HCT116 (cell line): ENCODE results near the gene ABHD17B. TPM values are rescaled to one million over a fixed set of nuclear protein-coding genes. Genes with fewer than 3 reads are reported as not detected.

ENCODE experiments used
- ATAC-seq: fragments of 200-7000 bp; cut with Tn5 transposase; 2 replicates; pipeline ENCODE4 v1.9.1; 2020; ENCODE audit warnings: mild to moderate bottlenecking, moderate library complexity
- BruUV-seq: library from RNA; stranded (reverse); fragments of 400-500 nt; replicated peaks from 2 replicates; lab custom pipeline; 2021; lab: Mats Ljungman, UMichigan
- CTCF ChIA-PET: fragments of 300-600 bp; sonication (Branson Sonifier 250); formaldehyde crosslinking; loops from one replicate; lab custom pipeline; 2021; ENCODE audit warnings: antibody characterized with exemption; lab: Charles Lee
- POLR2A ChIA-PET: fragments of 300-600, 350-600 bp; sonication (Branson Sonifier 250); formaldehyde crosslinking; loops from one replicate; lab custom pipeline; 2021; ENCODE audit warnings: antibody characterized with exemption; lab: Charles Lee
- RAD21 ChIA-PET, 2 experiments: fragments of 300-600 bp; sonication (Branson Sonifier 250); formaldehyde crosslinking; loops; one replicate each; lab custom pipeline; 2023; ENCODE audit warnings: low total read pairs in 2 of 2; ENCODE audit not compliant: uncharacterized antibody in 2 of 2, unreplicated experiment in 2 of 2, low non-redundant PET in 1 of 2; lab: Charles Lee
- DNase-seq: peaks from one replicate; pipeline ENCODE4 v3.0.0-alpha.2; 2010; ENCODE audit warnings: low read depth, low spot score
- H2AFZ ChIP-seq: fragments of 200-600 bp; shearing (Covaris generic), sonication (generic); 2 replicates; pipeline ENCODE4 v1.6.1; 2017; ENCODE audit warnings: low read depth, mixed run types, mixed read lengths, antibody characterized with exemption, low read length; ENCODE audit not compliant: poor library complexity, severe bottlenecking
- H3K27ac ChIP-seq: 2 replicates; pipeline ENCODE4 v1.5.1; 2012; ENCODE audit warnings: low read depth, low read length
- H3K27me3 ChIP-seq: fragments of 200-600 bp; sonication (generic); 2 replicates; pipeline ENCODE4 v1.6.1; 2016; ENCODE audit warnings: mixed run types, low read length, mixed read lengths; ENCODE audit not compliant: insufficient read depth
- H3K36me3 ChIP-seq, 2 experiments: fragments of 200-500 bp in 1 of 2; fragments of 200-600 bp in 1 of 2; sonication (Bioruptor generic) in 1 of 2; sonication (generic) in 1 of 2; 2 replicates each; pipeline versions ENCODE4 v1.5.1 to v1.6.1; 2014 to 2016; ENCODE audit warnings: low read length in 2 of 2, inconsistent platforms in 1 of 2, mixed read lengths in 1 of 2, mixed run types in 1 of 2; ENCODE audit not compliant: insufficient read depth in 2 of 2, control insufficient read depth in 1 of 2
- H3K4me1 ChIP-seq, 2 experiments: fragments of 200-600 bp in 1 of 2; sonication (generic) in 1 of 2; 2 replicates each; pipeline versions ENCODE4 v1.5.1 to v1.6.1; 2012 to 2017; ENCODE audit warnings: low read length in 2 of 2, inconsistent platforms in 1 of 2, mild to moderate bottlenecking in 1 of 2, mixed read lengths in 1 of 2, mixed run types in 1 of 2, moderate library complexity in 1 of 2; ENCODE audit not compliant: insufficient read depth in 2 of 2, control insufficient read depth in 1 of 2
- H3K4me2 ChIP-seq: fragments of 200-600 bp; sonication (generic); 2 replicates; pipeline ENCODE4 v1.6.1; 2017; ENCODE audit warnings: mixed run types, low read length, mixed read lengths
- H3K4me3 ChIP-seq, 2 experiments: fragments of 200-600 bp in 1 of 2; sonication (generic) in 1 of 2; replicated peaks in 1 of 2; 2 replicates each; pipeline ENCODE4 v1.5.1; 2011 to 2016; ENCODE audit warnings: low read length in 2 of 2, control low read depth in 1 of 2, low read depth in 1 of 2, mild to moderate bottlenecking in 1 of 2, mixed read lengths in 1 of 2, mixed run types in 1 of 2
- H3K79me2 ChIP-seq: fragments of 200-600 bp; sonication (generic); 2 replicates; pipeline ENCODE4 v1.6.1; 2017; ENCODE audit warnings: mild to moderate bottlenecking, mixed run types, low read length, moderate library complexity, mixed read lengths; ENCODE audit not compliant: insufficient read depth
- H3K9ac ChIP-seq: fragments of 200-600 bp; sonication (generic); 2 replicates; pipeline ENCODE4 v1.6.1; 2016; ENCODE audit warnings: low read length, mixed read lengths
- H3K9me2 ChIP-seq: fragments of 200-600 bp; sonication (generic), shearing (Covaris generic); 2 replicates; pipeline ENCODE4 v1.6.1; 2017; ENCODE audit warnings: mixed run types, mild to moderate bottlenecking, moderate library complexity; ENCODE audit not compliant: insufficient read depth
- H3K9me3 ChIP-seq, 2 experiments: fragments of 200-500 bp in 1 of 2; fragments of 200-600 bp in 1 of 2; sonication (Bioruptor generic) in 1 of 2; sonication (generic) in 1 of 2; 2 replicates each; pipeline ENCODE4 v1.6.1; 2014 to 2017; ENCODE audit warnings: low read length in 2 of 2, mixed read lengths in 2 of 2, inconsistent platforms in 1 of 2, low read depth in 1 of 2, mild to moderate bottlenecking in 1 of 2, mixed run types in 1 of 2, moderate library complexity in 1 of 2; ENCODE audit not compliant: control insufficient read depth in 1 of 2, insufficient read depth in 1 of 2
- H4K20me1 ChIP-seq: fragments of 200-600 bp; sonication (generic), shearing (Covaris generic); 2 replicates; pipeline ENCODE4 v1.6.1; 2017; ENCODE audit warnings: mixed run types, mild to moderate bottlenecking, moderate library complexity; ENCODE audit not compliant: insufficient read depth
- ATF3 ChIP-seq: IDR thresholded peaks from 2 replicates; pipeline ENCODE4 v1.6.1; 2012
- CBX3 ChIP-seq: IDR thresholded peaks from 2 replicates; pipeline ENCODE4 v1.6.1; 2012; ENCODE audit warnings: low read depth
- EGR1 ChIP-seq: IDR thresholded peaks from 2 replicates; pipeline ENCODE4 v1.6.1; 2012; ENCODE audit warnings: low read depth
- ELF1 ChIP-seq: IDR thresholded peaks from 2 replicates; pipeline ENCODE4 v1.6.1; 2012; ENCODE audit warnings: low read depth, borderline replicate concordance
- EZH2 ChIP-seq: fragments of 200-600 bp; sonication (generic); IDR thresholded peaks from 2 replicates; pipeline ENCODE4 v1.6.1; 2017; ENCODE audit warnings: antibody characterized with exemption, mixed run types
- FOSL1 ChIP-seq: IDR thresholded peaks from 2 replicates; pipeline ENCODE4 v1.6.1; 2012; ENCODE audit warnings: low read depth
- POLR2A ChIP-seq: IDR thresholded peaks from 2 replicates; pipeline ENCODE4 v1.7.0; 2011; ENCODE audit warnings: borderline replicate concordance; ENCODE audit not compliant: insufficient read depth, insufficient read length; ENCODE audit errors: extremely low read depth
- POLR2AphosphoS5 ChIP-seq: IDR thresholded peaks from 2 replicates; pipeline ENCODE4 v1.6.1; 2011; ENCODE audit warnings: mild to moderate bottlenecking, low read depth, low read length, moderate library complexity
- RAD21 ChIP-seq: IDR thresholded peaks from 2 replicates; pipeline ENCODE4 v1.6.1; 2012; ENCODE audit warnings: low read depth, mild to moderate bottlenecking
- TCF7L2 ChIP-seq: IDR thresholded peaks from 2 replicates; pipeline ENCODE4 v1.7.0; 2011; ENCODE audit warnings: borderline replicate concordance, inconsistent platforms; ENCODE audit not compliant: insufficient read depth, insufficient read length; ENCODE audit errors: extremely low read depth
- YY1 ChIP-seq: IDR thresholded peaks from 2 replicates; pipeline ENCODE4 v1.6.1; 2011; ENCODE audit warnings: low read length, low read depth, moderate library complexity, mild to moderate bottlenecking; ENCODE audit not compliant: insufficient replicate concordance; ENCODE audit errors: extremely low read depth
- ZBTB33 ChIP-seq: IDR thresholded peaks from 2 replicates; pipeline ENCODE4 v1.6.1; 2011; ENCODE audit warnings: mild to moderate bottlenecking, low read length, moderate library complexity; ENCODE audit not compliant: insufficient replicate concordance; ENCODE audit errors: extremely low read depth
- ZFX ChIP-seq: fragments of 450-650 bp; IDR thresholded peaks from 2 replicates; pipeline ENCODE4 v1.6.1; 2017
- ZNF274 ChIP-seq: fragments of 200-500 bp; sonication (Bioruptor generic); IDR thresholded peaks from 2 replicates; pipeline ENCODE4 v1.6.1; 2014; ENCODE audit warnings: mild to moderate bottlenecking, low read depth, low read length, inconsistent platforms
- intact Hi-C: fragments of 100-400 bp; cut with micrococcal nuclease; formaldehyde crosslinking; loops from 2 replicates; pipeline ENCODE4 v1.10.0; 2022
- total RNA-seq: library from RNA; stranded (reverse); gene quantifications from one replicate; pipeline ENCODE4 v1.2.1, GENCODE V29; 2021; ENCODE audit not compliant: unreplicated experiment
- TF ChIP-seq, protein P1 (sequence below): IDR thresholded peaks from 2 replicates; pipeline ENCODE4 v1.6.1; 2012
- TF ChIP-seq, protein P2 (sequence below): IDR thresholded peaks from 2 replicates; pipeline ENCODE4 v1.6.1; 2012; ENCODE audit warnings: low read depth

Gene ABHD17B
- total RNA-seq, 1 experiment from 2014 or later, result 17.0 TPM

- TF ChIP-seq, protein P1, sequence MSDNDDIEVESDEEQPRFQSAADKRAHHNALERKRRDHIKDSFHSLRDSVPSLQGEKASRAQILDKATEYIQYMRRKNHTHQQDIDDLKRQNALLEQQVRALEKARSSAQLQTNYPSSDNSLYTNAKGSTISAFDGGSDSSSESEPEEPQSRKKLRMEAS, result peak; percentile 96
- peak; percentile 9 for TF ChIP-seq TCF7L2
Observed at GRCh38 chr9:71911061-71911907, at the start of gene ABHD17B, which contains the start of gene C9orf85 (continued).

GRCh38 chr9:71955300-71955915 is 44.4 kb upstream of the ABHD17B start:
- Histone ChIP-seq H3K36me3 (no peaks in the 10 kb centered on the region), H4K20me1 (no peaks in the 10 kb centered on the region), H3K4me2 (no peak overlapping the region), H3K9me2 (no peaks in the 10 kb centered on the region), H3K27ac (no peak overlapping the region), H3K27me3 (no peaks in the 10 kb centered on the region), H3K79me2 (no peaks in the 10 kb centered on the region), H3K9me3 (no peaks in the 10 kb centered on the region), H2AFZ (no peak overlapping the region), H3K9ac (no peak overlapping the region), H3K4me1 (no peaks in the 10 kb centered on the region), H3K4me3 (no peak overlapping the region)
- ChIA-PET CTCF (no interaction called here), POLR2A (interaction anchor here (1.5 kb wide), 1 partner anchor 44 kb away, joined by 3 read pairs; the partner anchor contains the start of genes ABHD17B and C9orf85), RAD21 (no interaction called here)
- no TSS peak for BruUV-seq
- TF ChIP-seq POLR2A (no peak), POLR2AphosphoS5 (no peak), CBX3 (no peak), TCF7L2 (no peak), YY1 (no peak), EZH2 (no peak), ATF3 (no peak), RAD21 (no peak), ELF1 (no peak), EGR1 (no peak), ZBTB33 (no peak), ZNF274 (no peak), FOSL1 (no peak), ZFX (no peak)
- TF ChIP-seq, protein P2, sequence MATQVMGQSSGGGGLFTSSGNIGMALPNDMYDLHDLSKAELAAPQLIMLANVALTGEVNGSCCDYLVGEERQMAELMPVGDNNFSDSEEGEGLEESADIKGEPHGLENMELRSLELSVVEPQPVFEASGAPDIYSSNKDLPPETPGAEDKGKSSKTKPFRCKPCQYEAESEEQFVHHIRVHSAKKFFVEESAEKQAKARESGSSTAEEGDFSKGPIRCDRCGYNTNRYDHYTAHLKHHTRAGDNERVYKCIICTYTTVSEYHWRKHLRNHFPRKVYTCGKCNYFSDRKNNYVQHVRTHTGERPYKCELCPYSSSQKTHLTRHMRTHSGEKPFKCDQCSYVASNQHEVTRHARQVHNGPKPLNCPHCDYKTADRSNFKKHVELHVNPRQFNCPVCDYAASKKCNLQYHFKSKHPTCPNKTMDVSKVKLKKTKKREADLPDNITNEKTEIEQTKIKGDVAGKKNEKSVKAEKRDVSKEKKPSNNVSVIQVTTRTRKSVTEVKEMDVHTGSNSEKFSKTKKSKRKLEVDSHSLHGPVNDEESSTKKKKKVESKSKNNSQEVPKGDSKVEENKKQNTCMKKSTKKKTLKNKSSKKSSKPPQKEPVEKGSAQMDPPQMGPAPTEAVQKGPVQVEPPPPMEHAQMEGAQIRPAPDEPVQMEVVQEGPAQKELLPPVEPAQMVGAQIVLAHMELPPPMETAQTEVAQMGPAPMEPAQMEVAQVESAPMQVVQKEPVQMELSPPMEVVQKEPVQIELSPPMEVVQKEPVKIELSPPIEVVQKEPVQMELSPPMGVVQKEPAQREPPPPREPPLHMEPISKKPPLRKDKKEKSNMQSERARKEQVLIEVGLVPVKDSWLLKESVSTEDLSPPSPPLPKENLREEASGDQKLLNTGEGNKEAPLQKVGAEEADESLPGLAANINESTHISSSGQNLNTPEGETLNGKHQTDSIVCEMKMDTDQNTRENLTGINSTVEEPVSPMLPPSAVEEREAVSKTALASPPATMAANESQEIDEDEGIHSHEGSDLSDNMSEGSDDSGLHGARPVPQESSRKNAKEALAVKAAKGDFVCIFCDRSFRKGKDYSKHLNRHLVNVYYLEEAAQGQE, result no peak
- DNase-seq, result no peak
- intact Hi-C loops, result no loop called here
- no peak for ATAC-seq
